IMR-90 (cell line): ENCODE data around the gene BBS12. TPM values are rescaled to one million over a fixed set of nuclear protein-coding genes. Genes with fewer than 3 reads are reported as not detected.

Experiments
- ATAC-seq: fragments of 200-7000 bp; cut with Tn5 transposase; 2 replicates; pipeline ENCODE4 v1.9.1; 2020; ENCODE audit warnings: low read depth, mild to moderate bottlenecking, moderate library complexity
- BruUV-seq: library from RNA; stranded (reverse); fragments of 400-500 nt; replicated peaks from 2 replicates; lab custom pipeline; 2021; lab: Mats Ljungman, UMichigan
- CTCF ChIA-PET: fragments of 300-600 bp; formaldehyde crosslinking; extraction: SDS; loops from one replicate; lab custom pipeline; 2021; ENCODE audit warnings: antibody characterized with exemption; lab: Yijun Ruan, JAX
- POLR2A ChIA-PET: fragments of 300-600 bp; sonication (Branson Sonifier 250); formaldehyde crosslinking; loops from one replicate; lab custom pipeline; 2022; ENCODE audit warnings: antibody characterized with exemption; ENCODE audit not compliant: unreplicated experiment; lab: Charles Lee
- DNase-seq: peaks from one replicate; pipeline ENCODE4 v3.0.0; 2013
- H2AFZ ChIP-seq: replicated peaks from 2 replicates; pipeline ENCODE3; 2013; ENCODE audit warnings: low read length, mild to moderate bottlenecking; ENCODE audit not compliant: poor library complexity
- H2AK5ac ChIP-seq: 2 replicates; pipeline ENCODE4 v1.6.1; 2013; ENCODE audit warnings: low read depth, low read length, inconsistent platforms
- H2AK9ac ChIP-seq: replicated peaks from 2 replicates; pipeline ENCODE3; 2013; ENCODE audit warnings: mild to moderate bottlenecking, low read depth, low read length, moderate library complexity; ENCODE audit not compliant: poor library complexity
- H2BK120ac ChIP-seq: 2 replicates; pipeline ENCODE4 v1.6.1; 2013; ENCODE audit warnings: low read depth, low read length, inconsistent platforms
- H2BK15ac ChIP-seq: 3 replicates; pipeline ENCODE4 v1.6.1; 2013; ENCODE audit warnings: low read depth, low read length, inconsistent platforms
- H2BK20ac ChIP-seq: 2 replicates; pipeline ENCODE4 v1.6.1; 2013; ENCODE audit warnings: low read depth, mild to moderate bottlenecking, inconsistent platforms, low read length, moderate library complexity
- H2BK5ac ChIP-seq: 2 replicates; pipeline ENCODE4 v1.6.1; 2013; ENCODE audit warnings: mild to moderate bottlenecking, low read depth, low read length, inconsistent platforms; ENCODE audit not compliant: poor library complexity, severe bottlenecking
- H3K14ac ChIP-seq: replicated peaks from 2 replicates; pipeline ENCODE4 v1.6.1; 2013; ENCODE audit warnings: low read depth, low read length, inconsistent platforms
- H3K18ac ChIP-seq: 2 replicates; pipeline ENCODE4 v1.6.1; 2013; ENCODE audit warnings: low read depth, low read length, control low read depth
- H3K23ac ChIP-seq: 2 replicates; pipeline ENCODE4 v1.6.1; 2013; ENCODE audit warnings: low read depth, low read length, inconsistent platforms
- H3K27ac ChIP-seq: 2 replicates; pipeline ENCODE4 v1.5.1; 2013; ENCODE audit warnings: mild to moderate bottlenecking, control low read depth, low read length; ENCODE audit not compliant: insufficient read depth
- H3K27me3 ChIP-seq: 2 replicates; pipeline ENCODE4 v1.6.1; 2013; ENCODE audit warnings: low read length; ENCODE audit not compliant: control insufficient read depth, insufficient read depth
- H3K36me3 ChIP-seq: 2 replicates; pipeline ENCODE4 v1.6.1; 2013; ENCODE audit warnings: low read length, mixed read lengths; ENCODE audit not compliant: control insufficient read depth, insufficient read depth
- H3K4ac ChIP-seq: 2 replicates; pipeline ENCODE4 v1.6.1; 2013; ENCODE audit warnings: low read depth, low read length, inconsistent platforms
- H3K4me1 ChIP-seq: 2 replicates; pipeline ENCODE4 v1.6.1; 2013; ENCODE audit warnings: low read length, mixed read lengths; ENCODE audit not compliant: control insufficient read depth, insufficient read depth
- H3K4me2 ChIP-seq: 2 replicates; pipeline ENCODE4 v1.6.1; 2013; ENCODE audit warnings: low read depth, mild to moderate bottlenecking, control low read depth, low read length, moderate library complexity
- H3K4me3 ChIP-seq: 2 replicates; pipeline ENCODE4 v1.5.1; 2013; ENCODE audit warnings: low read depth, mild to moderate bottlenecking, control low read depth, low read length, moderate library complexity; ENCODE audit not compliant: insufficient read depth
- H3K56ac ChIP-seq: 2 replicates; pipeline ENCODE4 v1.6.1; 2013; ENCODE audit warnings: low read length, inconsistent platforms; ENCODE audit not compliant: insufficient read depth; ENCODE audit errors: extremely low read depth
- H3K79me1 ChIP-seq, 2 experiments: 2 replicates each; pipeline ENCODE4 v1.6.1; 2013; ENCODE audit warnings: low read length in 2 of 2, inconsistent platforms in 1 of 2, low read depth in 1 of 2
- H3K9ac ChIP-seq: 2 replicates; pipeline ENCODE4 v1.6.1; 2013; ENCODE audit warnings: low read depth, low read length, control low read depth
- H3K9me1 ChIP-seq: 2 replicates; pipeline ENCODE4 v1.6.1; 2013; ENCODE audit warnings: low read length, inconsistent platforms; ENCODE audit not compliant: insufficient read depth
- H3K9me3 ChIP-seq: 2 replicates; pipeline ENCODE4 v1.6.1; 2013; ENCODE audit warnings: low read length; ENCODE audit not compliant: control insufficient read depth, insufficient read depth
- H4K20me1 ChIP-seq: 2 replicates; pipeline ENCODE4 v1.6.1; 2013; ENCODE audit warnings: low read length, inconsistent platforms; ENCODE audit not compliant: insufficient read depth
- H4K5ac ChIP-seq: 2 replicates; pipeline ENCODE4 v1.6.1; 2013; ENCODE audit warnings: mild to moderate bottlenecking, low read depth, low read length, control low read depth
- H4K8ac ChIP-seq, 2 experiments: 2 replicates each; pipeline ENCODE4 v1.6.1; 2013; ENCODE audit warnings: low read depth in 2 of 2, low read length in 2 of 2, control low read depth in 1 of 2, inconsistent platforms in 1 of 2
- H4K91ac ChIP-seq: 2 replicates; pipeline ENCODE4 v1.6.1; 2013; ENCODE audit warnings: low read depth, low read length, inconsistent platforms; ENCODE audit not compliant: insufficient read depth
- BHLHE40 ChIP-seq: fragments of 150-350 bp; IDR thresholded peaks from 2 replicates; pipeline ENCODE4 v1.6.1; 2016; ENCODE audit warnings: mild to moderate bottlenecking, low read depth, low read length
- CEBPB ChIP-seq: IDR thresholded peaks from 2 replicates; pipeline ENCODE4 v1.6.1; 2012; ENCODE audit warnings: low read depth, low read length, improper control_type of control experiment
- CHD1 ChIP-seq: IDR thresholded peaks from 2 replicates; pipeline ENCODE4 v1.6.1; 2012; ENCODE audit warnings: low read depth, low read length, improper control_type of control experiment
- CTCF ChIP-seq: conservative IDR thresholded peaks from 2 replicates; pipeline ENCODE4 v1.5.1; 2012; ENCODE audit warnings: mild to moderate bottlenecking, low read depth, low read length, improper control_type of control experiment
- FOS ChIP-seq: fragments of 150-350 bp; IDR thresholded peaks from 2 replicates; pipeline ENCODE4 v1.6.1; 2016; ENCODE audit warnings: low read depth, low read length
- MAFK ChIP-seq: IDR thresholded peaks from 2 replicates; pipeline ENCODE4 v1.6.1; 2012; ENCODE audit warnings: low read depth, low read length, improper control_type of control experiment
- MAZ ChIP-seq: IDR thresholded peaks from 2 replicates; pipeline ENCODE4 v1.6.1; 2012; ENCODE audit warnings: low read depth, mild to moderate bottlenecking, low read length, improper control_type of control experiment, moderate library complexity, borderline replicate concordance
- MXI1 ChIP-seq: IDR thresholded peaks from 2 replicates; pipeline ENCODE4 v1.6.1; 2012; ENCODE audit warnings: low read depth, mild to moderate bottlenecking, low read length, moderate library complexity, borderline replicate concordance
- NFE2L2 ChIP-seq: fragments of 150-350 bp; IDR thresholded peaks from 2 replicates; pipeline ENCODE4 v1.6.1; 2016; ENCODE audit warnings: low read depth, mild to moderate bottlenecking, low read length
- POLR2A ChIP-seq: IDR thresholded peaks from 2 replicates; pipeline ENCODE4 v1.6.1; 2012; ENCODE audit warnings: mild to moderate bottlenecking, low read depth, low read length
- RAD21 ChIP-seq: IDR thresholded peaks from 2 replicates; pipeline ENCODE4 v1.6.1; 2012; ENCODE audit warnings: low read length, improper control_type of control experiment
- RCOR1 ChIP-seq: IDR thresholded peaks from 2 replicates; pipeline ENCODE4 v1.6.1; 2012; ENCODE audit warnings: mild to moderate bottlenecking, low read length, improper control_type of control experiment; ENCODE audit not compliant: insufficient replicate concordance
- RFX5 ChIP-seq: IDR thresholded peaks from 2 replicates; pipeline ENCODE4 v1.8.0; 2012; ENCODE audit warnings: low read depth, mild to moderate bottlenecking, low read length, moderate library complexity
- SMC3 ChIP-seq: fragments of 150-350 bp; IDR thresholded peaks from 2 replicates; pipeline ENCODE4 v1.6.1; 2016; ENCODE audit warnings: low read depth, mild to moderate bottlenecking, antibody characterized with exemption, low read length, moderate library complexity
- WGBS, 2 experiments: methylation state at CpG; one replicate each; pipeline versions ENCODE4 v1.1.5 to v1.1.7; 2013; ENCODE audit warnings: missing lambda C conversion rate in 2 of 2; ENCODE audit not compliant: insufficient read length in 1 of 2; ENCODE audit errors: extremely low coverage in 2 of 2; 5-methylcytosine and 5-hydroxymethylcytosine counted together
- dilution Hi-C: fragments of 300-500 bp; cut with HindIII; formaldehyde crosslinking; loops from one replicate; pipeline ENCODE4 v1.14.3; 2018; ENCODE audit warnings: low sequenced_read_pairs; ENCODE audit not compliant: unreplicated experiment
- in situ Hi-C: fragments of 300-500 bp; cut with MboI; formaldehyde crosslinking; loops from 3 replicates; pipeline ENCODE4 v1.14.3; 2019; ENCODE audit warnings: low sequenced_read_pairs, inconsistent platforms, mixed read lengths
- intact Hi-C: fragments of 100-400 bp; cut with micrococcal nuclease; formaldehyde crosslinking; loops from 2 replicates; pipeline ENCODE4 v1.10.0; 2022
- polyA plus RNA-seq, 3 experiments: library from polyadenylated mRNA; depleted of rRNA; stranded (reverse); fragments of >200 nt; gene quantifications; 2 replicates each; pipeline ENCODE4 v1.2.3, GENCODE V29; 2012; ENCODE audit warnings: low replicate concordance in 1 of 3
- total RNA-seq: library from RNA; depleted of rRNA; stranded (reverse); fragments of >200 nt; gene quantifications from 2 replicates; pipeline ENCODE4 v1.2.3, GENCODE V29; 2012
- TF ChIP-seq, protein P1 (sequence below): fragments of 150-350 bp; IDR thresholded peaks from 2 replicates; pipeline ENCODE4 v1.6.1; 2016; ENCODE audit warnings: low read depth, mild to moderate bottlenecking, low read length, moderate library complexity, borderline replicate concordance
- TF ChIP-seq, protein P2 (sequence below): fragments of 150-350 bp; IDR thresholded peaks from 2 replicates; pipeline ENCODE4 v1.6.1; 2017; ENCODE audit warnings: mild to moderate bottlenecking, antibody characterized with exemption, low read length, low read depth

The BBS12 gene
- total and polyA plus RNA-seq, 2 of the 4 experiments (the other 2 are of a cell fraction): 1.1 to 5.9 TPM

DNA sequence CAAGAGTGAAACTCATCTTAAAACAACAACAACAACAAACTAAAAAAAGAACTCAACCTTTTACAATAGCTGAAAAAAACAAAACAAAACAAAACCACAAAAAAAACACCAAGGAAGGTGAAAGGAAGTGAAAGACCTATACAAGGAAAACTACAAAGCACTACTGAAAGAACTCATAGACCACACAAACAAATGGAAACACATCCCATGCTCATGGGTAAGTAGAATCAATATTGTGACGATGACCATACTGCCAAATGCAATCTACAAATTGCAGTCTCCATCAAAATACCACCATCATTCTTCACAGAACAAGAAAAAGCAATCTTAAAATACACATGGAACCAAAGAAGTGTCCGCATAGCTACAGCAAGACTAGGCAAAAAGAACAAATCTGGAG is 52.6 kb downstream of the BBS12 start:
- DNase-seq: no peak
- no peaks in the 10 kb centered on the region for H4K20me1 ChIP-seq
- H3K18ac ChIP-seq: no peak overlapping the region; the same call in 1 of the 2 replicates
- H3K9ac ChIP-seq: no peak overlapping the region
- 0 out of 2 replicates have a peak overlapping the region, but pooled peaks have one; percentile 24 for H2AK5ac ChIP-seq
- no peak overlapping the region for H3K4me3 ChIP-seq
- no peaks in the 10 kb centered on the region for H3K9me3 ChIP-seq
- WGBS, 2 experiments: no CpG with 5 or more reads among the region's 2 CpGs
- H3K14ac ChIP-seq: no peak overlapping the region
- no peak overlapping the region for H4K91ac ChIP-seq
- peaks cover 7% of the 10 kb centered on the region for H3K4me1 ChIP-seq
- H2BK5ac ChIP-seq: no peak overlapping the region
- no peak overlapping the region for H3K4me2 ChIP-seq
- 0 out of 4 replicates have a peak, but pooled peaks cover 0 to 2% of the 10 kb centered on the region in 2 experiments for H3K79me1 ChIP-seq
- no peak overlapping the region for H2BK120ac ChIP-seq
- BruUV-seq: no TSS peak
- H4K5ac ChIP-seq: peak overlapping the region; percentile 32; the same call in 1 of the 2 replicates
- no peak overlapping the region for H2AK9ac ChIP-seq
- H2BK20ac ChIP-seq: no peak overlapping the region; the same call in 1 of the 2 replicates
- H3K27ac ChIP-seq: no peak overlapping the region
- intact Hi-C loops (no loop called here), in situ Hi-C loops (no loop called here), dilution Hi-C loops (no loop called here)
- TF ChIP-seq MXI1 (no peak), CEBPB (no peak), CHD1 (no peak), FOS (no peak), MAZ (no peak), RFX5 (no peak), MAFK (no peak), CTCF (no peak), BHLHE40 (no peak), RAD21 (no peak), RCOR1 (no peak), POLR2A (no peak), SMC3 (no peak), NFE2L2 (no peak)
- TF ChIP-seq, protein P1, sequence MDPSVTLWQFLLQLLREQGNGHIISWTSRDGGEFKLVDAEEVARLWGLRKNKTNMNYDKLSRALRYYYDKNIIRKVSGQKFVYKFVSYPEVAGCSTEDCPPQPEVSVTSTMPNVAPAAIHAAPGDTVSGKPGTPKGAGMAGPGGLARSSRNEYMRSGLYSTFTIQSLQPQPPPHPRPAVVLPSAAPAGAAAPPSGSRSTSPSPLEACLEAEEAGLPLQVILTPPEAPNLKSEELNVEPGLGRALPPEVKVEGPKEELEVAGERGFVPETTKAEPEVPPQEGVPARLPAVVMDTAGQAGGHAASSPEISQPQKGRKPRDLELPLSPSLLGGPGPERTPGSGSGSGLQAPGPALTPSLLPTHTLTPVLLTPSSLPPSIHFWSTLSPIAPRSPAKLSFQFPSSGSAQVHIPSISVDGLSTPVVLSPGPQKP: no peak
- TF ChIP-seq, protein P2, sequence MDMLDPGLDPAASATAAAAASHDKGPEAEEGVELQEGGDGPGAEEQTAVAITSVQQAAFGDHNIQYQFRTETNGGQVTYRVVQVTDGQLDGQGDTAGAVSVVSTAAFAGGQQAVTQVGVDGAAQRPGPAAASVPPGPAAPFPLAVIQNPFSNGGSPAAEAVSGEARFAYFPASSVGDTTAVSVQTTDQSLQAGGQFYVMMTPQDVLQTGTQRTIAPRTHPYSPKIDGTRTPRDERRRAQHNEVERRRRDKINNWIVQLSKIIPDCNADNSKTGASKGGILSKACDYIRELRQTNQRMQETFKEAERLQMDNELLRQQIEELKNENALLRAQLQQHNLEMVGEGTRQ: no peak
- no peak overlapping the region for H3K23ac ChIP-seq
- no peak overlapping the region for H3K56ac ChIP-seq
- H2AFZ ChIP-seq: no peak overlapping the region
- no peaks in the 10 kb centered on the region for H3K27me3 ChIP-seq
- no peak overlapping the region for H4K8ac ChIP-seq
- ChIA-PET POLR2A (no interaction called here), CTCF (no interaction called here)
- ATAC-seq: no peak
- H3K36me3 ChIP-seq: no peaks in the 10 kb centered on the region
- H3K4ac ChIP-seq: no peak overlapping the region
- H3K9me1 ChIP-seq: peaks cover 2% of the 10 kb centered on the region; the same call in 1 of the 2 replicates
- H2BK15ac ChIP-seq: no peak overlapping the region
